Stomach (tissue), 4 donors: ENCODE measurements around the gene OR5H2.

ENCODE experiments used
- CTCF ChIP-seq, 7 experiments: fragments of 450-650 bp in 4 of 7; fragments of 200-600 bp in 3 of 7; sonication (generic) in 3 of 7; IDR thresholded peaks; one replicate each; pipeline ENCODE4 v1.5.1; 2016 to 2019; ENCODE audit warnings: antibody characterized with exemption in 7 of 7, control low read depth in 2 of 7, mild to moderate bottlenecking in 1 of 7
- EP300 ChIP-seq: sonication (generic); formaldehyde crosslinking; IDR thresholded peaks from one replicate; pipeline ENCODE4 v1.6.1; 2017; ENCODE audit warnings: antibody characterized with exemption
- POLR2A ChIP-seq, 4 donors: fragments of 450-650 bp; IDR thresholded peaks; one replicate each; pipeline ENCODE4 v1.6.1; 2016; ENCODE audit warnings: antibody characterized with exemption in 4 of 4, control low read depth in 2 of 4, mild to moderate bottlenecking in 1 of 4, moderate library complexity in 1 of 4
- POLR2AphosphoS5 ChIP-seq, 3 donors: sonication (generic); formaldehyde crosslinking; IDR thresholded peaks; one replicate each; pipeline ENCODE4 v1.6.1; 2016; ENCODE audit warnings: antibody characterized with exemption in 3 of 3

- TF ChIP-seq CTCF (IDR thresholded peaks at IDR 0.05) (no peak), POLR2AphosphoS5 (IDR thresholded peaks at IDR 0.05) (no peak), POLR2A (IDR thresholded peaks at IDR 0.05) (no peak), EP300 (no peak)
Measured at GRCh38 chr3:98326105-98326893, 44.0 kb downstream of the OR5H2 start.
